Progenitor cell of endocrine pancreas (in vitro differentiated cells): Measurements from ENCODE around the gene CAVIN4. TPM values are rescaled to one million over a fixed set of nuclear protein-coding genes. Genes with fewer than 3 reads are reported as not detected.

Experiments
- DNase-seq: peaks from one replicate; pipeline ENCODE4 v3.0.0; 2021; ENCODE audit warnings: low spot score; ENCODE audit not compliant: unreplicated experiment
- H3K27ac Mint-ChIP-seq: 2 replicates; pipeline ENCODE4 v1.8.0; 2021; ENCODE audit warnings: mild to moderate bottlenecking, moderate library complexity, mixed read lengths
- H3K27me3 Mint-ChIP-seq: 2 replicates; pipeline ENCODE4 v1.8.0; 2021; ENCODE audit warnings: mixed read lengths
- H3K36me3 Mint-ChIP-seq: 2 replicates; pipeline ENCODE4 v1.8.0; 2022; ENCODE audit warnings: mixed read lengths; ENCODE audit not compliant: insufficient read depth
- H3K4me1 Mint-ChIP-seq: 2 replicates; pipeline ENCODE4 v1.8.0; 2021; ENCODE audit warnings: low read depth, mixed read lengths
- H3K4me3 Mint-ChIP-seq: 2 replicates; pipeline ENCODE4 v1.8.0; 2021; ENCODE audit warnings: low read depth, mild to moderate bottlenecking, moderate library complexity, mixed read lengths
- H3K9me3 Mint-ChIP-seq: 2 replicates; pipeline ENCODE4 v1.8.0; 2021; ENCODE audit warnings: low read depth, mixed read lengths
- CTCF ChIP-seq: fragments of 200-600 bp; sonication (generic); IDR thresholded peaks from one replicate; pipeline ENCODE4 v1.5.0; 2021; ENCODE audit warnings: antibody characterized with exemption, mild to moderate bottlenecking; ENCODE audit not compliant: unreplicated experiment
- total RNA-seq: library from RNA; stranded (reverse); gene quantifications from 2 replicates; pipeline ENCODE4 v1.2.1, GENCODE V29; 2021

The CAVIN4 gene
- total RNA-seq, 1 donor from 2014 or later: 14.5 TPM

- no peak for TF ChIP-seq CTCF
- H3K36me3 Mint-ChIP-seq: peaks cover 5% of the 10 kb centered on the region
- H3K27ac Mint-ChIP-seq: no peak overlapping the region
- no peaks in the 10 kb centered on the region for H3K27me3 Mint-ChIP-seq
- H3K9me3 Mint-ChIP-seq: no peaks in the 10 kb centered on the region
- H3K4me1 Mint-ChIP-seq: peaks cover 5% of the 10 kb centered on the region
- DNase-seq: no peak
- no peak overlapping the region for H3K4me3 Mint-ChIP-seq
Observed at GRCh38 chr9:100581081-100581480, 3.2 kb downstream of the CAVIN4 start.

GRCh38 chr9:100581661-100582060 is 3.8 kb downstream of the CAVIN4 start:
- Mint-ChIP-seq H3K4me1 (peaks cover 5% of the 10 kb centered on the region), H3K4me3 (no peak overlapping the region)

GRCh38 chr9:100583014-100583802 is 5.3 kb downstream of the CAVIN4 start:
- Mint-ChIP-seq H3K27ac (no peak overlapping the region), H3K27me3 (no peaks in the 10 kb centered on the region), H3K36me3 (peaks cover 4% of the 10 kb centered on the region), H3K9me3 (no peaks in the 10 kb centered on the region), H3K4me1 (peaks cover 1% of the 10 kb centered on the region), H3K4me3 (no peak overlapping the region)
- no peak for TF ChIP-seq CTCF
- DNase-seq: no peak

More at GRCh38 chr9:100581661-100582060, 3.8 kb downstream of the CAVIN4 start:
- Mint-ChIP-seq H3K36me3 (peaks cover 3% of the 10 kb centered on the region), H3K9me3 (no peaks in the 10 kb centered on the region), H3K27me3 (no peaks in the 10 kb centered on the region), H3K27ac (no peak overlapping the region)
- no peak for TF ChIP-seq CTCF
- no peak for DNase-seq

- Mint-ChIP-seq H3K27me3 (no peaks in the 10 kb centered on the region), H3K27ac (no peak overlapping the region), H3K36me3 (peaks cover 5% of the 10 kb centered on the region), H3K9me3 (no peaks in the 10 kb centered on the region), H3K4me3 (no peak overlapping the region), H3K4me1 (peaks cover 1% of the 10 kb centered on the region)
- no peak for DNase-seq
- TF ChIP-seq CTCF: no peak
Observed at GRCh38 chr9:100584951-100585350, 7.1 kb downstream of the CAVIN4 start.

- no peak for TF ChIP-seq CTCF
- Mint-ChIP-seq H3K36me3 (peaks cover 5% of the 10 kb centered on the region), H3K27me3 (no peaks in the 10 kb centered on the region), H3K4me1 (peaks cover 1% of the 10 kb centered on the region), H3K4me3 (no peak overlapping the region), H3K27ac (no peak overlapping the region), H3K9me3 (no peaks in the 10 kb centered on the region)
- no peak for DNase-seq
Observed at GRCh38 chr9:100586093-100586492, 8.2 kb downstream of the CAVIN4 start.
